K562 (cell line): ENCODE results near the gene NFIC. TPM values are rescaled to one million over a fixed set of nuclear protein-coding genes. Genes with fewer than 3 reads are reported as not detected.

Source experiments
- ATF2 ChIP-seq: sonication (generic); formaldehyde crosslinking; IDR thresholded peaks from 2 replicates; pipeline ENCODE4 v1.8.1; 2022; ENCODE audit warnings: missing genetic modification reagents
- CHD2 ChIP-seq: IDR thresholded peaks from 2 replicates; pipeline ENCODE4 v1.6.1; 2011; ENCODE audit warnings: low read depth, low read length
- CREM ChIP-seq: IDR thresholded peaks from 2 replicates; pipeline ENCODE4 v1.6.1; 2014; ENCODE audit warnings: antibody characterized with exemption, low read depth
- DACH1 ChIP-seq: fragments of 450-650 bp; IDR thresholded peaks from 2 replicates; pipeline ENCODE4 v1.6.1; 2018; ENCODE audit not compliant: partially characterized antibody
- ELF2 ChIP-seq: fragments of 250-450 bp; sonication (Bioruptor Pico); IDR thresholded peaks from 2 replicates; pipeline ENCODE4 v1.5.0; 2021; ENCODE audit warnings: mild to moderate bottlenecking
- FOSL1 ChIP-seq: fragments of 200-800 bp; sonication (Bioruptor generic); conservative IDR thresholded peaks from 2 replicates; pipeline ENCODE4 v1.6.1; 2016; ENCODE audit warnings: missing genetic modification characterization, missing compliant biosample characterization
- HCFC1 ChIP-seq: IDR thresholded peaks from 2 replicates; pipeline ENCODE4 v1.6.1; 2012; ENCODE audit warnings: low read depth, low read length, improper control_type of control experiment
- HIVEP1 ChIP-seq: fragments of 250-450 bp; sonication (Bioruptor Pico); IDR thresholded peaks from 2 replicates; pipeline ENCODE4 v1.4.0; 2020; ENCODE audit warnings: mild to moderate bottlenecking
- HMGN3 ChIP-seq: IDR thresholded peaks from 2 replicates; pipeline ENCODE4 v1.6.1; 2011; ENCODE audit warnings: borderline replicate concordance, low read depth, mild to moderate bottlenecking, mixed read lengths, low read length; ENCODE audit not compliant: insufficient read length; ENCODE audit errors: extremely low read depth
- MTA1 ChIP-seq: fragments of 450-650 bp; IDR thresholded peaks from 2 replicates; pipeline ENCODE4 v1.6.1; 2017; ENCODE audit warnings: borderline replicate concordance
- NFE2L1 ChIP-seq: fragments of 450-650 bp; IDR thresholded peaks from 2 replicates; pipeline ENCODE4 v1.6.1; 2016; ENCODE audit warnings: missing genetic modification characterization, low read depth, mild to moderate bottlenecking, missing compliant biosample characterization, moderate library complexity, borderline replicate concordance
- NR0B1 ChIP-seq: fragments of 450-650 bp; IDR thresholded peaks from one replicate; pipeline ENCODE4 v1.6.1; 2018; ENCODE audit warnings: mild to moderate bottlenecking, moderate library complexity; ENCODE audit not compliant: partially characterized antibody
- SRSF9 ChIP-seq: fragments of 200-400 bp; formaldehyde crosslinking; IDR thresholded peaks from 2 replicates; pipeline ENCODE4 v1.6.1; 2017; ENCODE audit warnings: low read depth, low read length, borderline replicate concordance
- TGIF2 ChIP-seq: sonication (generic); formaldehyde crosslinking; IDR thresholded peaks from 2 replicates; pipeline ENCODE4 v1.8.1; 2022; ENCODE audit warnings: mild to moderate bottlenecking, missing genetic modification reagents, moderate library complexity
- USF2 ChIP-seq: sonication (generic); formaldehyde crosslinking; IDR thresholded peaks from 2 replicates; pipeline ENCODE4 v1.5.0; 2020; ENCODE audit warnings: missing genetic modification reagents
- ZBTB7A ChIP-seq: IDR thresholded peaks from 2 replicates; pipeline ENCODE4 v1.6.1; 2011; ENCODE audit warnings: low read depth, mild to moderate bottlenecking, low read length, moderate library complexity, borderline replicate concordance; ENCODE audit not compliant: control insufficient read depth
- ZNF518B ChIP-seq: fragments of 250-450 bp; sonication (Bioruptor Pico); IDR thresholded peaks from 2 replicates; pipeline ENCODE4 v1.5.0; 2021; ENCODE audit warnings: mild to moderate bottlenecking, moderate library complexity
- ZNF699 ChIP-seq: fragments of 250-450 bp; sonication (Bioruptor Pico); IDR thresholded peaks from 2 replicates; pipeline ENCODE4 v1.8.0; 2021; ENCODE audit warnings: mild to moderate bottlenecking, moderate library complexity; ENCODE audit not compliant: insufficient replicate concordance
- polyA plus RNA-seq, 8 experiments: library from polyadenylated mRNA; depleted of rRNA in 4 of 8; stranded (reverse) in 5 of 8; unstranded in 3 of 8; fragments of >200 nt; fragmentation: Nextera tagmentation in 2 of 8; fragmentation: Illumina TruSeq in 1 of 8; extraction: Ambion mirVana in 2 of 8; extraction: Trizol in 1 of 8; gene quantifications; 2 replicates each; pipeline versions ENCODE4 v1.2.1 to v1.2.3, GENCODE V29; 2011 to 2014; ENCODE audit warnings: inconsistent platforms in 1 of 8, missing spikeins in 1 of 8
- total RNA-seq, 7 experiments: library from RNA; depleted of rRNA in 6 of 7; stranded (reverse); fragments of >200 nt in 6 of 7; fragmentation: Illumina TruSeq in 2 of 7; extraction: Trizol in 2 of 7; gene quantifications; 2 replicates each; pipeline versions ENCODE4 v1.2.1 to v1.2.3, GENCODE V29; 2011 to 2021; ENCODE audit warnings: low replicate concordance in 1 of 7

Gene NFIC
- total and polyA plus RNA-seq, 9 of the 15 experiments (the other 6 are each of a cell fraction or from before 2014, with no cell fraction given) = 0.71 to 62.1 (median 6.9) TPM

GRCh38 chr19:3434630-3435553, 68.5 kb downstream of the NFIC start (continued):
- TF ChIP-seq ATF2 (CRISPR knock-in tag) (no peak), ZNF699 (CRISPR knock-in tag) (no peak), CHD2 (peak; percentile 95), MTA1 (no peak), ZBTB7A (peak; percentile 81), NFE2L1 (tag) (no peak), USF2 (CRISPR knock-in tag) (no peak), HCFC1 (peak; percentile 99), CREM (peak; percentile 82), ZNF518B (CRISPR knock-in tag) (no peak), TGIF2 (CRISPR knock-in tag) (no peak), FOSL1 (peak; percentile 100), NR0B1 (no peak), HMGN3 (no peak), SRSF9 (no peak), DACH1 (no peak), HIVEP1 (CRISPR knock-in tag) (0 out of 2 replicates have a peak, but pooled peaks have one; percentile 60), ELF2 (peak; percentile 78)
